Endothelial cell of hepatic sinusoid (primary cell): ENCODE results near the gene SLC25A15.

Source experiments
- in situ Hi-C: cut with HindIII; loops from 2 replicates; pipeline ENCODE4 v1.10.0; 2017; ENCODE audit warnings: low sequenced_read_pairs

Gene SLC25A15

GRCh38 chr13:40789275-40790153 is at the start of gene SLC25A15:
TSS of gene SLC25A15 (plus strand) at chr13:40789611. CDS start at chr13:40793227, 3,616 bp downstream.
- in situ Hi-C loops = no loop called here

GRCh38 chr13:40749327-40749726 is 40.1 kb upstream of the SLC25A15 start:
- in situ Hi-C loops = no loop called here

GRCh38 chr13:40755082-40755700 is 34.2 kb upstream of the SLC25A15 start:
- in situ Hi-C loops = no loop called here

GRCh38 chr13:40756042-40756441 is 33.4 kb upstream of the SLC25A15 start:
- in situ Hi-C loops = no loop called here

- in situ Hi-C loops = no loop called here
These were observed 30.6 kb upstream of the SLC25A15 start for GRCh38 chr13:40758811-40759210.

GRCh38 chr13:40762849-40763248 is 26.6 kb upstream of the SLC25A15 start:
- in situ Hi-C loops = no loop called here

- in situ Hi-C loops = no loop called here
These were observed 24.6 kb upstream of the SLC25A15 start for GRCh38 chr13:40764587-40765403.

GRCh38 chr13:40765602-40766001 is 23.8 kb upstream of the SLC25A15 start:
- in situ Hi-C loops = no loop called here

- in situ Hi-C loops = no loop called here
These were observed 19.4 kb upstream of the SLC25A15 start for GRCh38 chr13:40769970-40770369.

- in situ Hi-C loops = no loop called here
These were observed 18.8 kb upstream of the SLC25A15 start for GRCh38 chr13:40770609-40770933.

GRCh38 chr13:40770934-40771618 is 18.3 kb upstream of the SLC25A15 start, which contains the start of gene MRPS31:
TSS of gene MRPS31 (minus strand) at chr13:40771190. CDS start at chr13:40771136, 54 bp downstream.
- in situ Hi-C loops = no loop called here

- in situ Hi-C loops = no loop called here
These were observed 16.5 kb upstream of the SLC25A15 start for GRCh38 chr13:40772765-40773473.

GRCh38 chr13:40774672-40775071 is 14.7 kb upstream of the SLC25A15 start:
- in situ Hi-C loops = no loop called here

GRCh38 chr13:40776232-40776631 is 13.2 kb upstream of the SLC25A15 start:
- in situ Hi-C loops = no loop called here

- in situ Hi-C loops = no loop called here
These were observed 12.7 kb upstream of the SLC25A15 start for GRCh38 chr13:40776681-40777165.

- in situ Hi-C loops = no loop called here
These were observed 12.1 kb upstream of the SLC25A15 start for GRCh38 chr13:40777166-40777808.

GRCh38 chr13:40777809-40778175 is 11.6 kb upstream of the SLC25A15 start:
- in situ Hi-C loops = no loop called here

- in situ Hi-C loops = no loop called here
These were observed 10.4 kb upstream of the SLC25A15 start for GRCh38 chr13:40779049-40779448.

GRCh38 chr13:40779796-40780285 is 9.6 kb upstream of the SLC25A15 start:
- in situ Hi-C loops = no loop called here
